ENCODE data around the gene COL16A1.

DNA sequence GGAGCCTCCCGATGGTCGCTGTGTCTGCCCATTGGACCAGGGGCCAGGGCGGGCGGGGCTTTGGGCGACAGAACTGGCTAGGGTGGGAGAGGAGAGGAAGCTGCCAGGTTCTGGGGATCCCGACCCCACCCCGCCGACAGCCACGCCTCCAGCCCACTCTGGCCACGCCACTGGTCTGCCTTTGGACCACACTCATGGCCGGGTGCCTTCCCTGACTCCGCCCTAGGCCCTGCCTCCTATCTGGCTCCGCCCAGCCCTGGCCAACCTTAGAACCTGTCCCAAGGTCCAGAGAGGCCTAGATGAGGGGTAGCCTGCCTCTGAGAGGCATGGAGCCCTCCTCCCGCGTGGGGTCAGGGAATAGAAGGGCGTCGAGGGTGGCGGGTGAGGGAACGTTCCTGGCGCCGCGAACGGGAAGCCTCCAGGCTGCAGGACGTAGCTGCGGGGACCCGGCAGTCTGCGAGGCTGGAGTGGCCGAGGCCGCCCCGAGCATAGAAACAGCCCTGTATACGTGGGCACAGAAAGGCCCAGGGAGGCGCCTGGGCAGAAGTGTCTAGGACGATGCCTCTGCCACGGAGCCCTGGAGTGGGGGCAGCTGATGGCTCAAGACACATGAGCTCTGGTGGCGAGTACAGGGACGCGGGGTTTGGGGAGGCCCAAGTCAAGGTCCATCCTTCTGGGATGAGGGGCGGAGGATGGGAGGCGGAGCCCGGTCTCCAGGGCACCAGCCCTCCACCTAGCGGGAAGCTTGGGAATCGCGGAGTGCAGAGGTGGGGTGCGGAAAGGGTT lies 11.5 kb upstream of the COL16A1 start:
- TF ChIP-seq, protein P1, sequence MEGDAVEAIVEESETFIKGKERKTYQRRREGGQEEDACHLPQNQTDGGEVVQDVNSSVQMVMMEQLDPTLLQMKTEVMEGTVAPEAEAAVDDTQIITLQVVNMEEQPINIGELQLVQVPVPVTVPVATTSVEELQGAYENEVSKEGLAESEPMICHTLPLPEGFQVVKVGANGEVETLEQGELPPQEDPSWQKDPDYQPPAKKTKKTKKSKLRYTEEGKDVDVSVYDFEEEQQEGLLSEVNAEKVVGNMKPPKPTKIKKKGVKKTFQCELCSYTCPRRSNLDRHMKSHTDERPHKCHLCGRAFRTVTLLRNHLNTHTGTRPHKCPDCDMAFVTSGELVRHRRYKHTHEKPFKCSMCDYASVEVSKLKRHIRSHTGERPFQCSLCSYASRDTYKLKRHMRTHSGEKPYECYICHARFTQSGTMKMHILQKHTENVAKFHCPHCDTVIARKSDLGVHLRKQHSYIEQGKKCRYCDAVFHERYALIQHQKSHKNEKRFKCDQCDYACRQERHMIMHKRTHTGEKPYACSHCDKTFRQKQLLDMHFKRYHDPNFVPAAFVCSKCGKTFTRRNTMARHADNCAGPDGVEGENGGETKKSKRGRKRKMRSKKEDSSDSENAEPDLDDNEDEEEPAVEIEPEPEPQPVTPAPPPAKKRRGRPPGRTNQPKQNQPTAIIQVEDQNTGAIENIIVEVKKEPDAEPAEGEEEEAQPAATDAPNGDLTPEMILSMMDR (IDR thresholded peaks at IDR 0.05; ENCODE audit: low read depth, low read length, missing input control), result peak; percentile 85
- TF ChIP-seq YY1 (IDR thresholded peaks at IDR 0.05) (no peak), RAD21 (IDR thresholded peaks at IDR 0.05) (peak; percentile 67 to 76), GABPA (IDR thresholded peaks at IDR 0.05 in 1 of 2, conservative IDR thresholded peaks at IDR 0.05 in 1 of 2) (no peak)
- TF ChIP-seq, protein P2, sequence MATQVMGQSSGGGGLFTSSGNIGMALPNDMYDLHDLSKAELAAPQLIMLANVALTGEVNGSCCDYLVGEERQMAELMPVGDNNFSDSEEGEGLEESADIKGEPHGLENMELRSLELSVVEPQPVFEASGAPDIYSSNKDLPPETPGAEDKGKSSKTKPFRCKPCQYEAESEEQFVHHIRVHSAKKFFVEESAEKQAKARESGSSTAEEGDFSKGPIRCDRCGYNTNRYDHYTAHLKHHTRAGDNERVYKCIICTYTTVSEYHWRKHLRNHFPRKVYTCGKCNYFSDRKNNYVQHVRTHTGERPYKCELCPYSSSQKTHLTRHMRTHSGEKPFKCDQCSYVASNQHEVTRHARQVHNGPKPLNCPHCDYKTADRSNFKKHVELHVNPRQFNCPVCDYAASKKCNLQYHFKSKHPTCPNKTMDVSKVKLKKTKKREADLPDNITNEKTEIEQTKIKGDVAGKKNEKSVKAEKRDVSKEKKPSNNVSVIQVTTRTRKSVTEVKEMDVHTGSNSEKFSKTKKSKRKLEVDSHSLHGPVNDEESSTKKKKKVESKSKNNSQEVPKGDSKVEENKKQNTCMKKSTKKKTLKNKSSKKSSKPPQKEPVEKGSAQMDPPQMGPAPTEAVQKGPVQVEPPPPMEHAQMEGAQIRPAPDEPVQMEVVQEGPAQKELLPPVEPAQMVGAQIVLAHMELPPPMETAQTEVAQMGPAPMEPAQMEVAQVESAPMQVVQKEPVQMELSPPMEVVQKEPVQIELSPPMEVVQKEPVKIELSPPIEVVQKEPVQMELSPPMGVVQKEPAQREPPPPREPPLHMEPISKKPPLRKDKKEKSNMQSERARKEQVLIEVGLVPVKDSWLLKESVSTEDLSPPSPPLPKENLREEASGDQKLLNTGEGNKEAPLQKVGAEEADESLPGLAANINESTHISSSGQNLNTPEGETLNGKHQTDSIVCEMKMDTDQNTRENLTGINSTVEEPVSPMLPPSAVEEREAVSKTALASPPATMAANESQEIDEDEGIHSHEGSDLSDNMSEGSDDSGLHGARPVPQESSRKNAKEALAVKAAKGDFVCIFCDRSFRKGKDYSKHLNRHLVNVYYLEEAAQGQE (IDR thresholded peaks at IDR 0.05), result peak; percentile 37

Measured in liver (tissue), 3 donors.